Stimulated activated CD4-positive, alpha-beta T cell treated with anti-CD3 and anti-CD28 coated beads, Interleukin-1b, Interleukin-23, amount 100 ng/mL, for 24 hours (primary cell): ENCODE results near the gene HDDC3.
"Not testable (repeated sequence)": the region's sequence is repeated elsewhere in the genome, so short reads cannot be mapped to it uniquely, and the experiment has no call there.

ENCODE experiments used
- DNase-seq, 4 experiments: peaks; one replicate each; pipeline ENCODE4 v3.0.0-alpha.2; 2020; ENCODE audit warnings: low read depth in 4 of 4, low spot score in 1 of 4

HDDC3 gene

DNA sequence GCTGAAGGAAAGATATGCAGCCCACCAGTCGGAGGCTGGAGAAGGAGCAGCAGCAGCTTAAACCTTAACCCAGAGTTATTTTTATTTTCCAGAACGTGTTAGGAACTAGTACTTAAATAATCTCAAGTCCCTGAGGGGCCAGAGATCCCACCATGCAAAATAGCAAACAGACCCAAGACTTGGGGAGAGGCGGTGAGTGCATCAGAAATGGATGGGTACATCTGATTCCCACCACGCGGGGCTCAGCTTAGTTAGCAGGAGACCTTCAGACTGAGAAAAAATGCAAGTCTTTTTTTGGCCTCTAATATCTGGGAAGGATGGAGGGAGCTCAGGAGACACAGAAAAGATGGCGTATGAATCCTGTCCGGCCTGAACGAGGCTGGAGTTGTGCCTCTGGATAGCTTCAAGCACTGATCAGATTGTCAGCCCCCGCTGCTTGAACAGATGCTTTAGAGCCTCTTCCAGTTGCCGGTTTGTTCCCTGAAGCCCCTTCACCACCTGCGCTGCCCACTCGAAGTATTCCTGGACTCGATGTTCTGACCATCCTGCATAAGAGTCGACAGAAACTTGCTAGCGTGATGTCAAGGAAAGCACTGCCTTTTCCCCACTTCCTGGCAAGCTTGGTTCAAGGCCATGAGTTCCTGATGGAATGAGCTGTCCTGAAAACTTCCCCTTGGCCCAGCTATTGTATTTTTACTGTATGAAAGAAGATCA lies 1.3 kb downstream of the HDDC3 start:
- no peak for DNase-seq

DNA sequence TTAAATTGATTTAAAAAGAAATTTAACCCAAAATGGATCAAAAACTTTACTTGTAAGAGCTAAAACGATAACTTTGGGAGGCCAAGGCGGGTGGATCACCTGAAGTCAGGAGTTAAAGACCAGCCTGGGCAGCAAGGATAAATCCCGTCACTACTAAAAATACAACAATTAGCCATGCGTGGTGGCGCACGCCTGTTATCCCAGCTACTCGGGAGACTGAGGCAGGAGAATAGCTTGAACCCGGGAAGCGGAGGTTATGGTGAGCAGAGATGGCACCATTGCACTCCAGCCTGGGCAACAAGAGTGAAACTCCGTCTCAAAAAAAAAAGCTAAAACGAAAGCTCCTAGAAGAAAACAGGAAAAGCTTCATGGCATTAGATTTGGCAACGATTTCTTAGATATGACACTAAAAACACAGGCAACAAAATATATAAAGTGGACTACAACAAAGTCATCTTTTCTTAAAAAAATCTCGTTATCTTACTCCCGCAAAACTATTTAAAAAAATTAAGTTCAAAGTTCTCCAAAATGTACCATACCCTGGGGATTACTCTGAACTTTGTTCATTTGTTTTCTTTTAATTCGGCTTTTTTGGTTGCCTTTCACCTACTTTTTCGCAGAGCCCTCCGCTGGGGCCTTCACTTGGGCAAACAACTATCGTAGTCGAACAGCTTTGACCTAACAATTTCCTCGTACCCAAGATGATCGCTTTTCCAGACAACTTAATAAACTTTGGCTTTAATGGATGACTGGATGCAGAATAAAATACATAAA lies 2.9 kb downstream of the HDDC3 start:
- DNase-seq = no peak

- DNase-seq = not testable (repeated sequence)
These were observed 4.2 kb downstream of the HDDC3 start for GRCh38 chr15:90928106-90928505.

GRCh38 chr15:90926766-90927165 lies 5.6 kb downstream of the HDDC3 start:
- DNase-seq = not testable (repeated sequence)

DNA sequence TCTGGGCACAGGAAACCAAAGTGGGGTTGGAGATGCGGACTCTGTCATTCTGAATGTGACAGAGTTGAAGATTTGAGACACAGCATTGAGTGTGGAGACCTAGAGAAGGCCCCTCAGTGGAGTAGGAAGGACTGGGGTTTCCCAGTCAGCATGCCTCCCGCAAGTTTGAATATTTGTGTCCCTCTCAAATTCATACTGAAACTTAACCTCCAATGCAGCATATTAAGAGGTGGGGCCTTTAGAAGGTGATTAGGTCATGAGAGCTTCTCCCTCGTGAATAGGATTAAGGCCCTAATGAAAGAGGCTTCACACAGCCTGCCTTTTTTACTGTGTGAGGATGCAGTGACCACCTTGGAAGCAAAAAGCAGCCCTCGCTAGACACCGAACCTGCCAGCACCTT lies 8.0 kb downstream of the HDDC3 start:
- no peak for DNase-seq

DNA sequence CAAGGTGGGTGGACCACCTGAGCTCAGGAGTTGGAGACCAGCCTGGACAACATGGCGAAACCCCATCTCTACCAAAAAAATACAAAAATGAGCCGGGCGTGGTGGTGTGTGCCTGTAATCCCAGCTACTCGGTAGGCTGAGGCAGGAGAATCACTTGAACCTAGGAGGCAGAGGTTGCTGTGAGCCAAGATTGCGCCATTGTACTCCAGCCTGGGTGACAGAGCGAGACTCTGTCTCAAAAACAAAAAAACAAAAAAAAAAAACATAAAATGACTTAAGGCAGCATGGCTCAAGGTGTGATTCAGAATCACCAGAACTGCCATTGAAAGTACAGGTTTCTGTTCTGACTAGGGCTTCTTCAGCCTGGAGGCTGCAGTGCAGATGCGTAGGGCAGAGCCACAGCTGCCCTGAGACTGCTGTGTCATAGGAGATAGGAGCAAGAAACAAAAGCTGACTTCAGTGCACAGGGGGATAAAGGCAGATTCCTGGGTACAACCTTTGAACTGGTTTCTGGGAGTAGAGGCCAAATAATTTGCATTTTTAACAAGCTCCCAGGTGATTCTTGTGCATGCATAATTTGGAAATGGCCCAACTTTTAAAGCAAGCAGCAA lies 9.5 kb downstream of the HDDC3 start:
- DNase-seq = not testable (repeated sequence)

GRCh38 chr15:90921887-90922286 lies 10.5 kb downstream of the HDDC3 start:
- no peak for DNase-seq

GRCh38 chr15:90918835-90919234 lies 13.5 kb downstream of the HDDC3 start:
- no peak for DNase-seq

DNA sequence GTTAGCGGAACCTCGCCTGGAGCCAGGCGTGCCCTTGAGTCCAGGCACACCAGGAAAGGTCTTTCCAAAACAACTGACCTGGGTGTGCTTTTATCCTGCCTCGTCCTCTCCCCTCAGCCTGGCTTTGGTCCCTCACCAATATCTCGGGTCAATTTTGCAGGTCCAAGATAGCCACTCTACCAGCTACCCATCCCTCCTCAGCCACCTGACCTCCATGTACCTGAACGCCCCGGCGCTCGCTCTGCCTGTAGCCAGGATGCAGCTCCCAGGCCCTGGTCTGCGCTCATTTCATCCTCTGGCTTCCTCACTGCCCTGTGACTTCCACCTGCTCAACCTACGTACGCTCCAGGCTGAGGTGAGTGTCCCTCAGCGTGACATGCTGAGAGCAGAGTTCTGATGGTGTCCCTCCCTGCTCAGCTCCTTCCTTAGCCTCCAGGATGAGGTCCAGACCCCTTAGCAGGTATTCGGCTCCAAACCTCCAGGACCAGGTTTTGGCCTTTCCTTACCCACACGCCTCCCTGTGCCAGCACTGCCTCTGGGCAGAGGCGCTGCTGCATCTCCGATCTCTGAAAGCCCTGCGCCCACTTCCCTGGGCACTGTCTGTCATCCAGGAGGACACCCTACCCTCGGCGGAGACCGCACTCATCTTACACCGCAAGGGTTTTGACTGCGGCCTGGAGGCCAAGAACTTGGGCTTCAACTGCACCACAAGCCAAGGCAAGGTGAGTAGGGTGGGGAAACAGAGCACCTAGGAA lies 14.1 kb downstream of the HDDC3 start:
- DNase-seq = no peak

GRCh38 chr15:90917569-90917968 lies 14.8 kb downstream of the HDDC3 start:
- DNase-seq = no peak

- no peak for DNase-seq
These were observed 15.9 kb downstream of the HDDC3 start for GRCh38 chr15:90916461-90916860.

- no peak for DNase-seq
These were observed 16.4 kb downstream of the HDDC3 start for GRCh38 chr15:90915808-90916440.

GRCh38 chr15:90915216-90915807 lies 17.0 kb downstream of the HDDC3 start:
- DNase-seq = no peak

DNA sequence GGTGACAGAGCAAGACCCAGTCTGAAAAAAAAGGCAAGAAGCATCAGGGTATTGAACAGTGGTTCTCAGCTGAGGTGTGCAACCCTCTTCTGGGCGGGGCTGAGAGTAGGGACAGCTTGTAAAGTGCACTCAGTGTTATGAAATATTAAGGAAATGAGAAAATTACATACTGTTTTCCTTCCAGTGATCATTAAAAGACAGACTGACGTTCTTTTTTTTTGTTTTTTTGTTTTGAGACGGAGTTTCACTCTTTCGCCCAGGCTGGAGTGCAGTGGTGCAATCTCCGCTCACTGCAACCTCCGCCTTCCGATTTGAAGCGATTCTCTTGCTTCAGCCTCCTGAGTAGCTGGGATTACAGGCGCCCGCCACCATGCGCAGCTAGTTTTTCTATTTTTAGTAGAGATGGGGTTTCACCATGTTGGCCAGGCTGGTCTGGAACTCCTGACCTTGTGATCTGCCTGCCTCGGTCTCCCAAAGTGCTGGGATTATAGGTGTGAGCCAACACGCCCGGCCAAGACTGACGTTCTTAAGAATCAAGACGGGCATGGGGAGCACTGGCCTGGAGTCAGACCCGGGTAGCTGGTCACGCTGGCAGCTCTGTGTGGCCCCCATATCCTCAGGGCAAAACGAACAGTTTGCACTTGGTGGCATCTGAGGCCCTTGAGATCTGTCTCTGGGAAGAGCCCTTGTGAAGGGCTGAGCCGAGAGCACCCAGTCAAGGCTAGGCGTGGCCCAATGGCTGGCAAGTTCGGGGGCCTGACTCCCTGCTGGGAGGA lies 17.9 kb downstream of the HDDC3 start:
- DNase-seq = no peak

DNA sequence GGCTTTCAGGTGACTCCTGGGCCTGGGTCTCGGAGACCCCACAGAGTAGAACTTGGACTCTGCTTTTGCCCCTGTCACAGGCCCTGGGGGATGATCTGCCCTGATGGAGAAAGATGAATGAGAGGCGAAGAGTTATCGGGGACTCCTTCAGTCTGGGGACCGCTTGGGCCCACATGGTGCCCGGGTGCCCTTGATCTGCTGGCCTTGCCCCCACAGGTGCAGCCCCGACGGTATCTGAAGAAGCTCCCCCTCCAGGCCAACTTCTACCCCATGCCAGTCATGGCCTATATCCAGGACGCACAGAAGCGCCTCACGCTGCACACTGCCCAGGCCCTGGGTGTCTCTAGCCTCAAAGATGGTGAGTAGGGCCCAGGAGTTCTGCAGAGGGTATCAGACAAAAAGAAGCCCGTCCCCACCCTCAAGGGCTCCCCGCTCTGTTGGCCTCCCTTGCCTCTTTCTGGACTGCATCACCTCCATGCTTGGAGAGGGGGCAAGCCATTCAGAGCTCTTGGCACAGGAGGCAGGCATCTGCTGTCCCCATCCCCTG lies 18.9 kb downstream of the HDDC3 start:
- DNase-seq = no peak

DNA sequence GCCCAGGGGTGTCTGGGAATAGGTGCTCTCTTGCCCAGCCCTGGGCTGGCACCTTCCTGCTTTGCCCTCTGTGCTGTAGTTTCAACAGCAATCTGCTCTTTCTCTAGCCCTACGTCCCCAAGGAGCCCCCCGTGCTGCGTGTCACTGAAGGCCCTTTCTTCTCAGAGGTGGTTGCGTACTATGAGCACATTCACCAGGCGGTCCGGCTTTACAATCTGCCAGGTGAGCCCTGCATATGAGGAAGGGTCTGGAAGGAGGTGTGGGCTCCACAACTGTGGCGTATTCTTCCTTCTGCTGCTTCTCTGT lies 19.6 kb downstream of the HDDC3 start:
- no peak for DNase-seq

- DNase-seq = no peak
These were observed 20.2 kb downstream of the HDDC3 start for GRCh38 chr15:90911906-90912769.

- DNase-seq = no peak
These were observed 21.1 kb downstream of the HDDC3 start for GRCh38 chr15:90911302-90911623.
